NCI-H1930 (cell line): ENCODE data around the gene MARCO.

Source experiments
- DNase-seq, 2 experiments: peaks; one replicate each; lab custom pipeline; 2025; lab: John Stamatoyannopoulos, UW

The MARCO gene, protein sequence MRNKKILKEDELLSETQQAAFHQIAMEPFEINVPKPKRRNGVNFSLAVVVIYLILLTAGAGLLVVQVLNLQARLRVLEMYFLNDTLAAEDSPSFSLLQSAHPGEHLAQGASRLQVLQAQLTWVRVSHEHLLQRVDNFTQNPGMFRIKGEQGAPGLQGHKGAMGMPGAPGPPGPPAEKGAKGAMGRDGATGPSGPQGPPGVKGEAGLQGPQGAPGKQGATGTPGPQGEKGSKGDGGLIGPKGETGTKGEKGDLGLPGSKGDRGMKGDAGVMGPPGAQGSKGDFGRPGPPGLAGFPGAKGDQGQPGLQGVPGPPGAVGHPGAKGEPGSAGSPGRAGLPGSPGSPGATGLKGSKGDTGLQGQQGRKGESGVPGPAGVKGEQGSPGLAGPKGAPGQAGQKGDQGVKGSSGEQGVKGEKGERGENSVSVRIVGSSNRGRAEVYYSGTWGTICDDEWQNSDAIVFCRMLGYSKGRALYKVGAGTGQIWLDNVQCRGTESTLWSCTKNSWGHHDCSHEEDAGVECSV

DNA sequence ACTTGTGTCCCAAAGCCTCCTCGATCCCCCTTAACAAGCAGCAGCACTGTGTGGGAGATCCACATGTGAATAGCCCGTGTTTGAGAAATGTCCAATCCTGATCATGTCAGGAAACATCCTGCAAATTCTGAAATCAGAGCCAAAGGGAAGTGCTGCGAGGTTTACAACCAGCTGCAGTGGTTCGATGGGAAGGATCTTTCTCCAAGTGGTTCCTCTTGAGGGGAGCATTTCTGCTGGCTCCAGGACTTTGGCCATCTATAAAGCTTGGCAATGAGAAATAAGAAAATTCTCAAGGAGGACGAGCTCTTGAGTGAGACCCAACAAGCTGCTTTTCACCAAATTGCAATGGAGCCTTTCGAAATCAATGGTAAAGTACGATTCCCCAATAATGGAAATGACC lies at the start of gene MARCO:
TSS of gene MARCO (plus strand) at position 164 of the 400 bp plus-strand sequence. CDS start at position 271, 107 bp downstream.
- DNase-seq: no peak

DNA sequence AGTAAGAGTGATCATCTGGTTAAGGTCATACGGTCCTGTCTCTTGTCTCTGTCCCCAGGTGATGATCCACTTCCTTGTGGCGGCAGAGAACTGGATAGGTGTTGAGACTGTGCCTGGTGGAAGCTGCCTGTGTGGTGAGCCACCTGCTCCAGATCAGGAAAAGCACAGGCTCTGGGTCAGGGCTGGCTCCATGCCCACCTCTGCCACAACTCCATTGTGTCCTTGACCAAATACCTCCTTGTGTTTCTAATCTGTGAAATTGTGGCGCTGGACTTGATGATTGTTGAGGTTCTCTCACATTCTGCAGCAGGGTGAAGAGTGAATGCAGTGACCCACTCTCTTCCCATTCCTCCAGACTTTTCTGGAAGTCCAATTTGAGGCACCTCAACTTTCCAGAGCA lies 48.9 kb upstream of the MARCO start:
- DNase-seq: no peak

GRCh38 chr2:118902266-118903028 lies 39.5 kb upstream of the MARCO start:
- no peak for DNase-seq

- no peak for DNase-seq
These were observed 39.0 kb upstream of the MARCO start for GRCh38 chr2:118903029-118903351.

DNA sequence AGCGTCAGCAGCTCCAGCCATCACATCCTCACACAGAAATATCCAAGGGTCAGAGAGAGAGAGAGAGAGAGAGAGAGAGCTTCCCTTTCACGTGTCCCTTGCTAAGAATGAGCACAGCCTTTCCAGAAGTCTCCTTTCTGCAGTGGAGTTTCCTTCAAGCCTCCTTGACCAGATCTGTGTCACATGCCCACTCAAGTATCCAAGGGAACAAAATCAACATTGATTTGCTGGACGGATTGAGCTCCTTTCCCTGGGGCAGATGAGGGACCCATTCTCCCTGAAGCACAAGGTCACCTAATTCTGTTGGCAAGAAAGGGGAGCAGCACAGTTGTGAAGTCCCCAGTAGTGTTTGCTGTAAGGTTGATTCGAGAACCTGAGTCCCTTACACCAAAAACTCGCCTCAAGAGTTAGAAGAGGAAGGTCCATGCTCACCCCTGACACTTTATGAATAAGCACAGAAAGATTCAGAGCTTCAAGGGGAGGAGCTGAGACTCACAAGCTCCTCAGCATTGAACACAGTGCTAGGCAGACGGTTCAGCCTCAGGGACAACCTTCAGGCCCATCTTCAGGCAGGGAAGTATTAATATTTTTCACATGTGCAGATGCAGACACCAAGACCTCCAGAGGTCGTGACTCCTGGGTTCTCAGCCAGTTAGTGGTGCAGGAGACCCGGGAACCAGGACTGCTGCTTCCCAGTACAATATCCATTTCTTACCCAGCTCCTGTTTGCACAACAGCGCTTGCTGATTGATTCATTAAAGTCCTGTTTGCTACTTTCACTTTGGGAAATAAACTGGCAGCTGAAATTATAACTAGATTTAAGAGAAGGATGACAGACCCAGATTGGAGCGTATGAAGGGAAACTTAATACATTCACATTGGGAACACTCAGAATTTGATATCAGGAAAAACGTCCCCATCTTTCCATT lies 38.2 kb upstream of the MARCO start:
- no peak for DNase-seq

DNA sequence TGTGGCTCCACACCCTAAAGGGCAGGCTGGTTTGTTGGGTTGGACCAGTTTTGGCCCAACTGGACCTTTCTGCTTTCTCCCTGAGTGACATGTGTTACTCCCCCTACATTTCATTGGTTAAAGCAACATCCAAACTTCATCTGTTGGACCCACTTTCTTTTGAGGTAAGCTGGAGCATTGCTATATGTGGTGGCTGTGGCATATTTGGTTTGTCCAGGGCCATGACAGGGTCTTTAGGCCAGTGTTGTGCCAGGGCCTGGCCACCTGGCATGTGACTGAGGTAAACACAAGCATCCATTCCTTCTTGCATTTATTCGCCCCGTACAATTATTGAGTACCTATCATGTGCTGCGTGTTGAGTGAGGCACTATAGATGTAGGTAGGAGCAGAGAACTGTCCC lies 36.8 kb upstream of the MARCO start:
- DNase-seq: no peak

GRCh38 chr2:118906186-118906585 lies 35.8 kb upstream of the MARCO start:
- no peak for DNase-seq

GRCh38 chr2:118907759-118908158 lies 34.2 kb upstream of the MARCO start:
- no peak for DNase-seq

- no peak for DNase-seq
These were observed 32.8 kb upstream of the MARCO start for GRCh38 chr2:118909191-118909590.

DNA sequence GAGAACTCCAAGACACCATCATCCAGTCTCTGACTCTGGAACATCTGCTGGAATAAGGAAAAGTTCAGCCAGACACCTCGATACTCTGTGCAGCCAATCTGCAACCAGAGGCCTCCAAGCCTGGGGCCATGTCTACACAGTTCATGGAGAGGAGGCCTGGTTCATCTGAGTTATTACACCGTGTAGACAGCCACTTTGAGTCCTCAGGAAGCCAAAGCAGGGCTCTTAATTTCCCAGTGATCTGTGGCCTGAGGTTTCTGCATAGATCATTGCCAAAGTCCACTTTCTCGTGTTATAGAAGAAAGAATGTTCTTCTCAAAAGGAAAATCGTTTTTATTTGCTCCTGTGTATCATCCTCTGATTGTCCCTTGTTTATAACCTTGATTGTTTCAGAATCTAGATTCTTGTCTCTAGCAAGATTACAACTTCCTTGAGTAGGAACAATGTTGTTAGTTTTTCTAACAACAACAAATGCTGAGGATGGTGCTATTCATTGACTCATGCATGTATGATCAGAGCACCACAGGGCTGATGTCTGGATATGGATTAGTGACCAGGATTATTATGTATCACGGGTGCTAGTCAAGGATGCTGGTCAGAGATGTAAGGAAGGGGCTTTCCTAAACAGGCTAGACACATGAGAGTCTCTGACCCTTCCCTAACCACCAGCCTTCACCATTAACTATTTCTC lies 30.7 kb upstream of the MARCO start:
- no peak for DNase-seq

- DNase-seq: no peak
These were observed 30.1 kb upstream of the MARCO start for GRCh38 chr2:118911936-118912335.

DNA sequence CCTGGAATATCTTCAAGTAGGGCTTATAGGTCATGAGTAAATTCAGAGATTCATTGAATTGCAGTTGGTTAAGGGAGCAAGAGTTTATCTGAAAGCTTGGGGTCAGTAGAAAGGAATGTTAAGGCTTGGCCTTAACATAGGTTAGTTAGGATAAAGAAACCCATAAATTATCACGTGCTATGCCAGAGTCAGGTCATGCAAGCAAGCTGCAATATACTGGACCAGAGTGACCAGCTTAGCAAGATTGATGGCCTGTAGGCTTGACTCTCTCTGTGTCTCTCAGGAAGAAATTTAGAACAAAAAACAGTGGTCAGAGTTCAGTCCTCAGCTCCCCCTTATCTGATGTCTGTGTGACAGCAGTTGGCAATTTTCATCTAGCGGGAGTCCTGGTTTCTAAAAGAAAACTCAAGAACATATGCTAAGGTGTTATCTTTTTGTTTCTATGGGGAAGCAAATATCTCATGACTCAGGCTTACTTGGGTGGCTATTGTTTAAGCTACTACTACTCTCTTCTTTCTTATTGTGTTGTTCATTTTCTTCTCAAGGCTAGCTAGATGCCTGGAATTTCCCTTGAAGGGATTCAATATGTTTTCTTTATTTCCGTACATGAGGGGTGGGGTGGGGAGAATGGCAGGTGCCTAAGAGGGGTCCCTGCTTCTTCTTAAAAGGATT lies 28.7 kb upstream of the MARCO start:
- DNase-seq: no peak

GRCh38 chr2:118913803-118914645 lies 28.0 kb upstream of the MARCO start:
- no peak for DNase-seq

DNA sequence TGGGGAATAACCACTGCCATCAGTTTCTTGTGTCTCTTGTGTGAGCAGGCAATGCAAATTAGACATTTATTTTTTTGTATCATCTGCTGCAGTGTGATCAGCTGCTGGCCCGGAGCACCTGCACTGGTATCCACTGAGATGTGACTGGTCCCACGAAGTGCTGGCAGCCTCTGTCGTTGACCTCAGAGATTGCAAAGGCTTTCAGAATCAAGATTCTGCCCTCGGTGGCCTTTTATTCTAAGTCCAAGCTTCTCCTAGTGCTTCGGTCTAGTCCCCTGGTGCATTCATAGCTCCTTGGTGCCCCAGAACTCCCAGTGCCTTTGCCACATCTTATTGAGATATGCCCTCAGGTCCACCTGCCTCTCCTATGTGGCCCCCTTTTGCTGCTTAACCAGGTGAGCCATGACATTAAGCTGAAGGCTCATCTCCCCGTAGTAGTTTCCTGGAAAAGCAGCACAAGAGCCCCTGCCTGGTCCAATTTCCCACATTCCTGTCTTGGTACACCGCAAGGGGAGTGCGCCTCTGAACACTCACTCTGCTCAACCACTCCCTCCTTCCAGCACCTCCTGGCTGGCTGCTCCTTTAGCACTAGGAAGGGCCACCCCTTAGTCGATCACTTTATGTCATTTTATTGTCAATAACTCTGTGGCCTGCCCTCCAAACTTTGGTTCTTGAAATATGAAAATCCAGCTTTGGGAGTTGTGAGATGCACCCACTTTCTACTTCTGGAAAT lies 27.1 kb upstream of the MARCO start:
- no peak for DNase-seq

- no peak for DNase-seq
These were observed 24.0 kb upstream of the MARCO start for GRCh38 chr2:118918017-118918416.

GRCh38 chr2:118921646-118922045 lies 20.3 kb upstream of the MARCO start:
- no peak for DNase-seq

- DNase-seq: no peak
These were observed 19.7 kb upstream of the MARCO start for GRCh38 chr2:118922254-118922653.

DNA sequence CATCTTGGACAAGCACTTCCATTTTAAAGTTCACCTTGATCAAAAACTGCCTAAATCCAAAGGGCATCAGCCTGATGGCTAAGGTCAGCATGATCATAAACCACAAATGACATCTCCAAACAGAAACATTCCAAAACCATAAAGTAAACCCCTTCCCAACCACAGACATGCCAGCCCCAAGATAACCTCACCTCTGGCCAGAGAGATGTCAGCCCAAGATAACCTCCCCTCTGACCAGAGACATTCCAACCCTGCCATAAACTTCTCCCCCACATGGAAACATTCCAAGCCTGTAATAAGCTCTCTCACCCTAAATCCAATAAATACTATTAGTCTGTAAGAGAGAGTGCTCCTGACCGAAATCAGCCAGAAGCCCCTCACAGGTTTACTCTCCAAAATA lies 18.6 kb upstream of the MARCO start:
- DNase-seq: no peak

DNA sequence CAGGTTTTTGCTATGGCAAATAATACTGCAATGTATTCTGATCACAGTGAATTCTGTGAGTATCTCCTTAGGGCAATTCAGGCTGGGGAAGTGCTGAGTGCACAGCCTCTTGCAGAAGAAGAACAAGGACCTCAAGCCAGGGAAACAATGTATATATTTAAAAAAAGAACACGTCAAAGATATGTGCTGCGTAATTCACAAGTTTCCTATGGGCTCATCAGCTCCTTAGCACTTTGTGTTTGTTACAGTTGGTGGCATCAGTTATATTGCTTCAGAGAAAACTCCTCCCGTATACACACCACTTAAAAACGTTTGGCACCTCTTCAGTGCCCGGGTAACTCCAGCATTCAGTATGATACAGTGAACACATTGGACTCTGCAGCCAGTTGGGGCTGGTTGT lies 16.5 kb upstream of the MARCO start:
- DNase-seq: no peak
